Measurements from ENCODE around the gene ATXN7L1. TPM values are rescaled to one million over a fixed set of nuclear protein-coding genes. Genes with fewer than 3 reads are reported as not detected.

Gene ATXN7L1
- total and polyA plus RNA-seq, 2 experiments from 2014 or later: 6.4 to 8.6 TPM

- Histone ChIP-seq H3K36me3 (no peaks in the 10 kb centered on the region), H3K9me3 (ENCODE audit: low read depth) (no peaks in the 10 kb centered on the region), H3K4me3 (no peak overlapping the region), H3K27ac (no peak overlapping the region), H3K27me3 (no peaks in the 10 kb centered on the region), H3K4me1 (ENCODE audit: low read depth) (peaks cover 17% of the 10 kb centered on the region)
- no peak for DNase-seq (ENCODE audit: low read depth in 1 of 2, low spot score in 1 of 2)
- TF ChIP-seq CTCF (IDR thresholded peaks at IDR 0.05; ENCODE audit: low read depth, low read length): no peak
These were observed 152.8 kb downstream of the ATXN7L1 start for GRCh38 chr7:105723572-105723971.

GRCh38 chr7:105721571-105722104 lies 154.8 kb downstream of the ATXN7L1 start:
- Histone ChIP-seq H3K27me3 (no peaks in the 10 kb centered on the region), H3K36me3 (no peaks in the 10 kb centered on the region), H3K9me3 (ENCODE audit: low read depth) (no peaks in the 10 kb centered on the region), H3K4me3 (no peak overlapping the region), H3K27ac (no peak overlapping the region), H3K4me1 (ENCODE audit: low read depth) (peaks cover 23% of the 10 kb centered on the region)
- no peak for DNase-seq (ENCODE audit: low read depth in 1 of 2, low spot score in 1 of 2)
- TF ChIP-seq CTCF (IDR thresholded peaks at IDR 0.05; ENCODE audit: low read depth, low read length): no peak

DNA sequence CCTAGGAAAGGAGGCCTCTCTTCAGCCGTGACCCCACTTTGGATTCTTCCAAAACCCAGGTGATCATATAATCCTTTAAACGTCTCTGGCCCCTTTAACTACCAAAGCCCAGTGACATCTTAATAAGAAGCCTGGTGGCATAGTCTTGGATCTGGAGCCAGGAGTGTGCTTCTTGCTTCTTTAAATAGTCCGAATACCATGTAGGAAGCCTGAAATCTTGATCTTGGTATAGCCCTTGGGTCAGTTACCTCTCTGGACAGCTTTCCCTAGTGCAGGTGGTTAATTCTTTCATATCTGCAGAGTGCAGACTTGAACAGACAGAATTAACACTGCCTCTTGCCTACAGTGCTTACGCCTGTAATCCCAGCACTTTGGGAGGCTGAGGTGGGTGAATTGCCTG lies 156.5 kb downstream of the ATXN7L1 start:
- Histone ChIP-seq H3K9me3 (ENCODE audit: low read depth) (no peaks in the 10 kb centered on the region), H3K27ac (peak overlapping the region; percentile 81), H3K36me3 (no peaks in the 10 kb centered on the region), H3K4me1 (ENCODE audit: low read depth) (peaks cover 23% of the 10 kb centered on the region), H3K27me3 (no peaks in the 10 kb centered on the region), H3K4me3 (no peak overlapping the region)
- DNase-seq (ENCODE audit: low read depth in 1 of 2, low spot score in 1 of 2): no peak
- no peak for TF ChIP-seq CTCF (IDR thresholded peaks at IDR 0.05; ENCODE audit: low read depth, low read length)

- Histone ChIP-seq H3K36me3 (no peaks in the 10 kb centered on the region), H3K27me3 (no peaks in the 10 kb centered on the region), H3K9me3 (ENCODE audit: low read depth) (no peaks in the 10 kb centered on the region), H3K4me3 (no peak overlapping the region), H3K4me1 (ENCODE audit: low read depth) (peaks cover 23% of the 10 kb centered on the region), H3K27ac (peak overlapping the region; percentile 81)
- DNase-seq (ENCODE audit: low read depth in 1 of 2, low spot score in 1 of 2): no peak
- no peak for TF ChIP-seq CTCF (IDR thresholded peaks at IDR 0.05; ENCODE audit: low read depth, low read length)
These were observed 157.0 kb downstream of the ATXN7L1 start for GRCh38 chr7:105719395-105719794.

- Histone ChIP-seq H3K27me3 (no peaks in the 10 kb centered on the region), H3K27ac (peak overlapping the region; percentile 81), H3K4me3 (no peak overlapping the region), H3K9me3 (ENCODE audit: low read depth) (no peaks in the 10 kb centered on the region), H3K36me3 (no peaks in the 10 kb centered on the region), H3K4me1 (ENCODE audit: low read depth) (peaks cover 23% of the 10 kb centered on the region)
- TF ChIP-seq CTCF (IDR thresholded peaks at IDR 0.05; ENCODE audit: low read depth, low read length): no peak
- DNase-seq (ENCODE audit: low read depth in 1 of 2, low spot score in 1 of 2): peak in 1 of 2 donors; percentile 12
These were observed 157.9 kb downstream of the ATXN7L1 start for GRCh38 chr7:105718511-105718925.
